Stimulated activated CD8-positive, alpha-beta memory T cell treated with anti-CD3 and anti-CD28 coated beads, Interleukin-15, amount 100 ng/mL, for 48 hours (primary cell): Measurements from ENCODE around the gene ABHD6.
A peak's percentile ranks its signal among the peaks of the same experiment; 100 is the strongest.
"Not testable (repeated sequence)": the region's sequence is repeated elsewhere in the genome, so short reads cannot be mapped to it uniquely, and the experiment has no call there.

Experiments used
- DNase-seq, 2 donors: peaks; one replicate each; pipeline ENCODE4 v3.0.0-alpha.2; 2020; ENCODE audit warnings: low read depth in 2 of 2

The ABHD6 gene

GRCh38 chr3:58210761-58211460 is 26.7 kb upstream of the ABHD6 start, which contains the start of gene DNASE1L3:
Gene DNASE1L3 (minus strand): TSS chr3:58210972. CDS start chr3:58210906, 66 bp downstream.
- DNase-seq, result no peak

- DNase-seq, result peak in 1 of 2 donors; percentile 46
Measured at GRCh38 chr3:58214484-58215316, 22.9 kb upstream of the ABHD6 start.

- no peak for DNase-seq
Measured at GRCh38 chr3:58215317-58216025, 22.1 kb upstream of the ABHD6 start.

DNA sequence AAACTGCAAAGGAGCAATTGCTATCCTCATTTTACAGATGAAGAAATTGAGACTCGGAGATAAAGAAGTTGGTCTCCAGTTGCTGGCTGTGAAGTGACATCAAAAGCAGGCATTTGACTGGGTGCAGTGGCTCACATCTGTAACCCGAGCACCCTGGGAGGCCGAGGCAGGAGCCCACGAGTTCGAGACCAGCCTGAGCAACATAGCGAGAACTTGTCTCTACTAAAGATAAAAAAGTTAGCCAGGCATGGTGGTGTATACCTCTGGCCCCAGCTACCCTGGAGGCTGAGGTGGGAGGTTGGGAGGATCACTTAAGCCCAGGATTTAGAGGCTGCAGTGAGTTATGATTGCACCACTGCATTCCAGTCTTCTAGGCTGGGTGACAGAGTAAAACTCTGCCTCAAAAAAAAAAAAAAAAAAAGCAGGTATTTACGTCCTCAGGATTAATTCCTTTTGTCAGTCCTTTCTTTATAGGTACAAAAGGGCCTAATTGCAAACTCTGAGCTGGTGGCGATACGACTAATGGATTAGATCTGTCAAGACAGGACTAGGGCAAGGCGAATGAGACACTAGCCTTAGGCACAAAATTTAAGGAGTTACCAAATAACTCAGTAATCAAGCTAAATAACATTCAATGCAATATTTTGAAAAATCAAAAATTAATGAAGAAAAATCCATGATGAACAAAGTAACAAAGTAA is 20.9 kb upstream of the ABHD6 start:
- no peak for DNase-seq

DNA sequence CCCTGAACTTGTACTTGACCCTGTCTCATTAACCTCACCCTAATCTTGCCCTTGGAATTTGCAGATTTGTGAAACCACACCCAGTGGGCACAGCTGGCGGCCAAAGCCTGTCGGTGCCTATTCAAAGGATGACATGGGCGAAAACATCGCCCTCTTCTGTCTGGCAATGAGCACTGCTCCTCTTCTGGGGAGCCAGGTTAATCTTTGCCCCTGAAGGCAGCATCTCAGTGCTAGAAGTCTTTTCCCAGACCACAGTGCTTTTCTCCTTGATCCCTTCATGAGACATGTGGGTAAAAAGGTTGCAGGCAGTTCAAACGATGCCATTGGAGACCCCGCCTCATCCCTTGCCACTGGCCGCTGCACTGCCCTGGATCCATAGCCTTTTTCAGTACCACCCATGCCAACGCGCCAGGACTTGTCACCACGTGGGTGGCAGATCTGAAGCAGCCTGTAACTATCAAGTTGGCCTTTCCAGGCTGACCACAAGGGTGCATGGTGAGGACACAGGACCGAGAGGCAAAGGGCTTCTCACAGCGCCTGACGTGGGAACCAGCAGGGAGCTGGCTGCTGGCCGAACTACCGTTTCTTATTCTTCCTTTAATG is 20.3 kb upstream of the ABHD6 start:
- DNase-seq, result no peak

- no peak for DNase-seq
Measured at GRCh38 chr3:58218904-58219303, 18.7 kb upstream of the ABHD6 start.

GRCh38 chr3:58222161-58222724 is 15.3 kb upstream of the ABHD6 start:
- DNase-seq, result no peak

DNA sequence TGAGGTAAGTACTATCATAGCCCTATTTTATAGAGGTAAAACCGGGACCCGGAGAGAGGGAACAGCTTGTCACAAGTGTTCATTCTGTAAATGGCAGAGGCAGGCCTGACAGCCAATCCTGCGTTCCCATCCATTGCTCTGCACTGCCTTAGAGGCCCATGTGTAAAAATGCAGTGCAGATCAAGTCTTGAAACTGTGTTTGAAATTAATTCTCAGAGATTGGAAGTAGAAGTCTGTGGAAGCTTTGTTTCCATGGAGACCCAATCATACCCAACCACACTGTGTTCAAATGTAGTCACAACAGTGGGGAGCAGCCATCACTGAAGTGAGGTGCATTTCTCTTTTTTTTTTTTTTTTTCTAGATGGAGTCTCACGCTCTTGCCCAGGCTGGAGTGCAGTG is 13.7 kb upstream of the ABHD6 start:
- DNase-seq, result no peak

- DNase-seq, result not testable (repeated sequence)
Measured at GRCh38 chr3:58227933-58228332, 9.7 kb upstream of the ABHD6 start.

GRCh38 chr3:58230876-58231552 is 6.6 kb upstream of the ABHD6 start:
- no peak for DNase-seq

DNA sequence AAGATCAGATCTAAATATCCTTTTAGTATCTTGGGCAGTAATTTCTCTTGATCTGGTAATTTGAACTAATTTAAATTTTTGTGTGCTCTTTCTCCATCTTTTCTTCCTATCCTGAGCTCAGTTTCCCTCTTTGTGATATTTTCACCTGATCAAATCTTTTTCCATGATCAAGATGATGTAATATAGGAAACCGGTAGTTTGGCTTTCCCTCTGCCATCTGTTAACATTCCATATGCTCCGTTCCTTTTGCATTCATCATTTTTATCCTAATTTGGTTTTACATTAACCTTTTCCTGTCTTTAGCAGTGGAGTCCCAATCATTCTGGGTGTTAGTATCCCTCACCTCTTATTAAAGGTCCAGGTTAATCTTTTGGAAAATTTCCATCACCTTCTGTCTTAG is 5.9 kb upstream of the ABHD6 start:
- DNase-seq, result no peak

DNA sequence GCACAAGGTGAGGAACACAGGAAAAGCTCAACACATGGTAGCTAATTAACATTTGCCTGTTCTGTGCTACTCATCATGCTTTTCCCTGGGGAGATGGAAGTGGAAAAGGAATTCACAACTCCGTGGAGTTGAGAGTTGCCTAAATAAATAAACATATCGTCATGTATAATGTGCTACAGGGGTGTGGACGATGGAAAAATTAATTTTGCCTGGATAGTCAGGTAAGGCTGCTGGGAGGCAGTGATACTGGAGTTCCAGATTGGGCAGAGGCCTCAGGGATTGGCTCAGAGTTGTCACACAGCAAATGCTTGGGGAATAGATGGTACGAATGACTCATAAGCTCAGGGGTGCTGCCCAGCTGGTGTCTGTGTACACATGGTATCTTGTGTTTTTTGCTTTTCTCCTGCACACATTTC is 3.1 kb upstream of the ABHD6 start:
- DNase-seq, result no peak

DNA sequence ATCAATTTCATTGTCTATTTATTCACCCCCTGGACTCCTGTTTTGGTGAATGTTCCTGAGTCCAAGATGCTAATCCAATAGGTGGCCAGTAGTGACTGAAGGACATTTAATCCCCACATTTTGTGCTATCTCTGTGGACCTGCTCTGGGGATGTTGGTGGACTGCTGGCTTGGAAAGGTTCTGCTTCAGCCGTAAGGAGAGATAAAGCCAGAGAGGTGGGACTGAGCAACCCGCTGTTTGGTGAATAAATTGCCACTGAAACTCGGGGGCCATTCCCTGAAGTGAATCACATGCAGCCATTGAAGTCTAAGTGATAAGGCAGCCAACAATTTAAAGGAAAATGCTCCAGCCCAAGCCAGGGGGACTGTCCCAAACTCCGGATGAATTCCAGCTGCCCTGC is 1.6 kb upstream of the ABHD6 start:
- DNase-seq, result no peak

GRCh38 chr3:58236527-58237237 is 910 bp upstream of the ABHD6 start:
- no peak for DNase-seq

DNA sequence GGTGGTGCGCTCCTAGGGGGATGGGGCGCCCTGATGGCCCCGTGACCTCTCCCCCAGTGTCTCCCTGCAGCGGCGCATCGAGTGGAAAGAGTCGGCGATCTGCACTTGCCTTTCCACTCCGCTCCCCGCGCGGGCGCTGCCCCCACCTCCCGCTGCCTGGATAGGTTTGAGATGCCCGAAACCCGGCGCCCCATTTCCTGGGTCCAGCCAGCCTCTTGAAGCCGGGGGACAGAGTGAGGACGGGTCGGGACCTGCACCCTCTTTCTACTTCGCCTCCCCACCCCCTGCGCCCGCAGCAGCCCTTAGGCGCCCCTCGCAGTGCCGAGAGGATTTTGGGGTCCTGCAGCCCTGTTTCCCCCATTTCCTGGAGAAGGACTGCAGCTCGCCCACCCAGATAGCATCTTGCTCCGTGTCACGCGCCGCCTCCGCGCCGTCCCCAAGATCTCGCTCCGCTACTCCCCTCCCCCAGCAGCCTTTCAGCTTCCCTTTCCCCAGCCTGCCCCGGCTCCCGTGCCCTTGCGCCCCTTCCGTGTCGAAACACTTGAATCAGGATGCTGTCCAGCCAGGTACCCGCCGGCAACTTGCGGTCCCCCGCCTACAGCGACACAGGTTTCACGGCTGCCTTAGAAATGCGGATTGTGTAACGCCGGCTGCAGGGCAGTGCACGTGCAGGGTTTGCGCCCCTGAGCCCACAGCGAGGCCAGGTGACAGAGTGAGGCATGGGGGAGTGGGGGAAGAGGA is 519 bp downstream of the ABHD6 start:
- peak in 1 of 2 donors; percentile 28 for DNase-seq

DNA sequence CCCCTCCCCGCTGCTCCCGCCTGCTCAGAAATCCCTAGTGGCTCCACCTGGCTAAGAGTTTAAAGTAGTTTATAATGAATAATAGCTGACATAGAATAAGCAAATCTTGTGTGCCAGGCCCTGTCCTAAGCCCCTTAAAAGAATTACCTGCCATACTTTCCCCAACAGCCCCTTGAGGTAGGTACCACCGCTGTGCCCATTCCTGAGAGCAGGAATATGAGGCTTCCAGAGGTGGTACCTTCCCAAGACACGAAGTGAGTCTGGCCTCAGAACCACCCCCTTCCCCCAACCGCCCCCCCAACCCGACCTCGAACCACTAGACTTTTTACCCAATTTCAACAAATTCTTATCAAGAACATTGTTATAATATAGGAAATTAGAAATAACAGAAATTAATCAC is 1.2 kb downstream of the ABHD6 start:
- no peak for DNase-seq

- no peak for DNase-seq
Measured at GRCh38 chr3:58241306-58242044, 3.9 kb downstream of the ABHD6 start.

DNA sequence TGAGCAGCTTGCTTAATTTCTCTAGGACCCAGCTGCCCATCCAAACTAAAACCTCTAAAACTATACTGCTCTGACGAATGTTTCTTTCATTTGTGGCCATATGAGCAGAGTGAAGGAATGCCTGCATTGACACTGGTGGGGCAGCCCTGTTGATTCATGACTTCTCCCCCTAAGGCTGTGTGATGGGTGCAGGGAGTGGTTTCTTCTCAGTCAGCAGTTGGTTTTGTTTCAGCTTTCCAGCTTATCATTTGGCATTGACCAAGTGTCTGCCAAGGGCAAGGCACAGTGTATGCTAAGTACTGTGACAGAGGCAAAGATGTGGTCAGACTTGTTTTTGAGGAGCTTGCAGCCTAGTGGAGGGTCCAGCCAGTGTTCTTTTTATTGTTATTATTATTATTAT is 4.7 kb downstream of the ABHD6 start:
- no peak for DNase-seq
